ENCODE results near the gene KBTBD7.
A peak's percentile ranks its signal among the peaks of the same experiment; 100 is the strongest.
"Not testable (repeated sequence)": the region's sequence is repeated elsewhere in the genome, so short reads cannot be mapped to it uniquely, and the experiment has no call there.

Gene KBTBD7

DNA sequence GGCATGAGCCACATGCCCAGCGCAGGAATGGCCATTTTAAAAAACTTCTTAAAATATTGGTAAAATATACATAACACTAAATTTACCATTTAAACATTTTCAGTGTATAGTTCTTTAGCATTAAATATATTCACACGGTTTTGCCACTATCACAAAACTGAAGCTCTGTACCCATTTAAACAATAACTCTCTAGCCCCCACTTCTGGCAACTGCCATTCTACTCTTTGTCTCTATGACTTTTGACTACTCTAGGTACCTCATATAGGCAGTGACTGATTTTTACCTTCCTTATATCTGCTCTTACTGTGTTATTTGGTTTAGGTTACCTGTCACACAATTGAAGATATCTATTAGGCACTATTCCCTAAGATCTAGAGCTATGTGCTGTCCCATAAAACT is 2.3 kb upstream of the KBTBD7 start:
- DNase-seq: peak; percentile 5

- DNase-seq: no peak
Observed at GRCh38 chr13:41196011-41196410, 1.6 kb upstream of the KBTBD7 start.

DNA sequence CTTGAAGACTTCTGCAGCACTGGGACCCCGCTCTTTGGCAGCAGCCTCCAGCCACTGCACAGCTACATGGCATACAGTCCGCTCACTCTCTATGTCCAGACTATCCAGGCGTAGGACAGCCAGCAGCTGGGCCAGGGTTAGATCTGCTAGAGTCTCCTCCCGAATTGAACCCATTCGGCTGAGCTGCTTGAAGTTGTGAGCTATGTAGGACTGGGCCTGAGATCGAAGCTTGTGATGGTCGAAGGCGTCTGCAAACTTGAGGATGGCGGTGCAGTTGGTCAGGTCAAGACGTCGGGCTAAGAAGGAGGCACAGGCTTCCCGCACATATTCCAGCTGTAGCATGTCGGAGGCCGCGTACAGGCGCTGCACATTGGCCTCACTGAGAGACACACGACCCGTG is 900 bp downstream of the KBTBD7 start:
- DNase-seq: no peak

DNA sequence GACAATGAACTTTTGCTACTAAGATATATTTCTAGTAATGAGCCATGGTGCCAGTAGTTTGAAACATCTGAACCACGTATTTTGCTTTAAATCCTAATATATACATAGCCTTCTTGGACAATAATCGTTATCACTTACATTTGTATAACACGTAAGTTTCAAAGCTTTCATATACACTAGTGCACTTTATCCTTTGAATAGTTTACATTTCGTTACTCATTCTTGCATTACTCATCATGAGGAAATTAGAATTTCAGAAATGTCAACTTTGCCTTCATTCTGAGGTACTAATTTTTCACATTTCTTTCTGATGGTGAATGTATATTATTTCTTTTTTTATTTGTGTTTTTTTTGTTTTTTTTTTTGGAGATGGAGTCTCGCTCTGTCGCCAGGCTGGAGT is 5.8 kb downstream of the KBTBD7 start:
- DNase-seq: no peak

DNA sequence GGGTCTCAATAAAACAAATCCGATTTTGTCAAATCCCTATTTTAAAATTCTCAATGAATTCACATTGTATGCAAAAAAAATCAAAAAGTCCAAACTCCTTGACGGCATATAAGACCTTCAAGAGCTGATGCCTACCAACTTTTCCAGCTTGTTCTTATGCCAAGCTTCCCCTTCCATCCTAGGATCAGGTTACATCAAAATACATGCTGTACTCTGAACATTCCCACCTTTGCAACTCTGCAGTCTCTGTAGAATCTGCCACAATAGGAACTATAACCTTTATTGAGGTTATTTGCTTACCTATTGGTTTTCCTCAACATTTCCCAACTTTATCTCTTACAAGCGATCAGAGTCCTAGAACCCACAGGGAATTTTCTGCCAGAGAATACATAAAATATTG is 7.9 kb downstream of the KBTBD7 start:
- no peak for DNase-seq

DNA sequence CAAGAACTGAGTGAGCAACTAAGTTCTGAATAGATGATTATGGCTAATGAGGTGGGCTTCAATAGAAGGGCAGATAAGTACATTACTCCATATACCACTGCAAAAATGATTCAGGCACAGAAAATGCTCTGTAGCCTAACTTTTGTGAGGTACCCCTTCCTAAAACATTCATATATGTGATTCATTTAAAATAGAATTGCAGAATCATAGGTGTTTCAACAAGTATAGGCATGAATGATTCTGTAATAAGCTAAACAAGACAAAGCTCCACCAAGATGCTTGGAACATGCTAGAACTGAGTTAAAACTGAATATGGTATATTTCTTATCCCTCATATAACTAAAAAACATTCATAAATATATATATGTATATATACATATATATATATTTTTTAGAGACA is 12.1 kb downstream of the KBTBD7 start:
- no peak for DNase-seq

GRCh38 chr13:41179593-41180250 is 14.6 kb downstream of the KBTBD7 start:
- DNase-seq: no peak

- peak; percentile 22 for DNase-seq
Observed at GRCh38 chr13:41178040-41178439, 16.3 kb downstream of the KBTBD7 start.

- DNase-seq: peak; percentile 41
Observed at GRCh38 chr13:41177616-41178015, 16.8 kb downstream of the KBTBD7 start.

DNA sequence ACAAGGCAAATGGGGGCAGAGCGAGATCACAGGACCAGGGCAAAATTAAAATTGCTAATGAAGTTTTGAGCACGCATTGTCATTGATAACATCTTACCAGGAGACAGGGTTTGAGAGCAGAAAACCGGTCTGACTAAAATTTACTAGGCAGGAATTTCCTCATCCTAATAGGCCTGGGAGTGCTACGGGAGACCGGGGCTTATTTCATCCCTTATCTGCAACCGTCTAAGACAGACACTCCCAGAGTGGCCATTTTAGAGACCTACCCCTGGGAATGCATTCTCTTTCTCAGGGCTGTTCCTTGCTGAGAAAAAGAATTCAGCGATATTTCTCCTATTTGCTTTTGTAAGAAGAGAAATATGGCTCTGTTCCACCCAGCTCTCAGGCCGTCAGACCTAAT is 18.8 kb downstream of the KBTBD7 start:
- not testable (repeated sequence) for DNase-seq

DNA sequence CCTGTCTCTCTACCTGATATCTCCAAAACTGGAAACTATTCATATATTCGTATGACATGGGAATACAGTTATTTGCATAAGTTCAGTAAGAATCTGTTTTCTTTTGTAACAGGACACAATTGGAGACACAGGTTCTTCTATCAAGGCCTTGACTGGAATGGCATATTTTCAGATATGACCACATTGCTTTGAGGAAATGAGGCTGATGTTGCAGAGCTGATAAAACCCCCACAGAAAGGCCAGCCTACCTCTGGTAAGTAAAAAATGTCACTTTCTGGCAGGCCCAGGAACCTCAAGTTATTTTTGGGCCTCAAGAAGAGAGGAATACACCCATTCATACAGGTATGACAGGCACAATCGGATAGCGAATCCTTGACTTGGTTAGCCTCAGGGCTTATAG is 32.2 kb downstream of the KBTBD7 start:
- DNase-seq: no peak

GRCh38 chr13:41159174-41159573 is 35.2 kb downstream of the KBTBD7 start:
- DNase-seq: no peak

GRCh38 chr13:41157048-41157717 is 37.2 kb downstream of the KBTBD7 start:
- DNase-seq: no peak

GRCh38 chr13:41156620-41157019 is 37.7 kb downstream of the KBTBD7 start:
- no peak for DNase-seq

DNA sequence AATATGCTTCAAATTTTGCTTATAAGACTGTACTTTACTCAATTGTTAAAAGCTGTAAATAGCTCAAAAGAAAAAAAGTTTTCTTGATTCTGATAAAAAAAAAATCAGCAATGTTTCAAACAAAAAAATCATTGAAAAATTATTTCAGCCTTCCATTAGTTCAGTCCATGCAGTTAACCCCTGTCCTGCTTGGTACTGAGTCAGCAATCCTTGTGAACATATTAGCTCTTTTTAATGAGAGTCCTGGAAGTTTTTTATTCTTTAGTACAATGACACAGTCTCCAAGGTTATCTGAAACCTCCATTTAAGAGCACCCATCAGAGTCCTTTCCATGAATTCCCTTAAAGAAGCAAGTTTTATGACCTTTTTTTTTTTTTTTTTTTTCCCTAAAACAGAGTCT is 40.3 kb downstream of the KBTBD7 start:
- no peak for DNase-seq

DNA sequence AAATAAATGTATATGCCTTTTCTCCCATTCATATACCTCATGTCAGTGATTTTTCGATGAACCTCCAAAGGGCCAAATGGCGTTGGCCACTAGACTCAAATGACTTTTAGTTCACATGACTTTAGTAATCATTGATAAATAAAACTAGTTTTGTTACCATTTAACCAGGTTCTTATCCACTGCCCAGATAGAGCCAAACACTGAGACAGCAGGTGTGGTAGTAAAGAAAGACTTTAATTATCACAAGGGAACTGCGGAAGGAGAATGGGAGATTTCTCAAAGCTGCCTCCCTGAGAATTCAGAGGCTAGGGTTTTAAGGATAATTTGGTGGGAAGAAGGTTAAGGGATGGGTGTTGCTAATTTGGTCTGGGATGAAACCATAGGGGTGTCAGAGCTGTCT is 42.4 kb downstream of the KBTBD7 start:
- DNase-seq: no peak

- no peak for DNase-seq
Observed at GRCh38 chr13:41150058-41150457, 44.3 kb downstream of the KBTBD7 start.

DNA sequence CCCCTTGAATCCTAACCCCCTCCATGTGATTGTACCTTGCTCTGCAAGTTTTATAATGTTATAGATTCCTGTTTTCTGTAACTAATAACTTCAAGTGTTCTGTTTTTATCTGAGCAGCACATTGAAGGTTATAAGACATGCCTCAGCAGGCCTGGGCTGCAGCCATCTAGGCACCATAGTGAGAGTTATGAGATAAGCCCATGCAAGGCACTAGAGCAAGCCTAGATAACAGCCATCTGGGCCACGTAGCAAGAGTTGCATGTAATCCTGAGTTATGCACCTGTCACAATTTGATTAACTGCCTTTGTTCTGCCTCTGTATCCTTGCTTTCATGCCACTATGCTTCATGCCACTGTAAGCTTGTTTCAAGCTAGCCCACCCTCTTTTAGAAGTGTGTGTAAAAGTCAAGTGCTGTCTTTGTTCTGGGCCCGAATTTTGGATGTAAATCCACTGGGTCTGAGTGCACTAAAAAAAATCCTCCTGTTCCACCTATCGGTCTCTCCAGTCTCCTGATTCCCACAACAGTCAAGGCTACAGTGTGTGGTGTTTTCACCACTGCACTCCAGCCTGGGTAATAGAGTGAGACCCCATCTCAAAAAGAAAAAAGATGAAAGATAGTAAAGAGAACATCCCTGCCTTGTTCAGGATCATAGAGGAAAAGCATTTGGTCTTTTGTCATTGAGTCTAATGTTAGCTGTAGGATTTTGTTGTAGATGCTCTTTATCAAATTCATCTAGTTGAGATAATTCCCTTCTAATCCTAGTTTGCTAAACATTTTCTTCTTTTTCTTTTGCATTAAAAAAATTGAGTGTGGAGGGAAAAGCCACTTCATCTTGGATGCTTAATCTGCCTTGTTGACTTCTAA is 45.7 kb downstream of the KBTBD7 start:
- DNase-seq: no peak

DNA sequence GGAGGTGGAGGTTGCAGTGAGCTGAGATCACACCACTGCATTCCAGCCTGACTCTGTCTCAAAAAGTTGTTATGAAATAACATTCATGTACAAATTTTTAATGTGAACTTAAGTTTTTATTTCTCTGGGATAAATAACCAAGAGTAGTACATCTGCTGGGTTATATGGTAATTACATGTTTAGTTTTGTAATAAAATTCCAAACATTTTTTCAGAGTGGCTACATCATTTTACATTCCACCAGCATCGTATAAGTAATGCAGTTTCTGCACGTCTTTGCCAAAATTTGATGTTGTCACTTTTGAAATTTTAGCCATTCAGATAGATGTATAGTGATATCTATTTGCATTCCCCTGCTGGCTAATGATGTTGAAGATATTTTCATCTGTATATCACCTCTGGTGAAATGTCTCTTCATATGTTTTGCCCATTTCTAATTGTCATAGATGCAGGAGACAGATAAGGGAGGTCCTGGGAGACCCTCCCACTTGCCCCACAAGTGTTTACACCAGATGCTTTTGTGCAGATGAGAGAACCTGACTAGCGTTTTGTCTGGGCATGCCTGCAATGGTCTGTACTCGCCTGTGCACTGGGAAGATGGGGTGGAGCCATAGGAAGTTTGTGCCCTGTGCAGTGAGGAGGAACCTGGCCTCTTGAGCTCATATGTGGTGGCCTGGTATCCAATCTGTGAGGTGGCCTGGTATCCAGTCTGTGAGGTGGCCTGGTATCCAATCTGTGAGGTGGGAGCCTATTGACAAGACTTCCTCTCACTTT is 49.0 kb downstream of the KBTBD7 start:
- no peak for DNase-seq

DNA sequence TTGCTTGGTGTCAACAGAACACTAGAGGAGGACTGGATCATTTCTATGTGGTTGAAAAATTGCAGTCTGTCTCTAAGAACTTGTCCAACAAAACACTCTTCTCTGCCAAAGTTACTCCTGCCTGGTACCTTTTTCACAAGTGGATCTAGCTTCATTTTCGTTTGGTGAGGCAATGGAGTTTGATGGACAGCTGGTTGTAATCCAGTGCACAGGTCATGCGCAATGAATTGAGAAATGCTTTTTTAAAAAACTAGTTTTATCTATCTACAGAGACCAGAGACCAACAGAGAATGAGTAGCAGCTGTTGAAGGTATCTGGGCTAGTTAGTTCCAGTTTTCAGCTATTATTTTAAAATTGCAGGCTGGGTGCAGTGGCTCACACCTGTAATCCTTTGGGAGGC is 49.8 kb downstream of the KBTBD7 start:
- DNase-seq: peak; percentile 9

Data from MV-4-11 (cell line).